ENCODE data around the gene CTXN1.
A peak's percentile ranks its signal among the peaks of the same experiment; 100 is the strongest.
"Not testable (repeated sequence)": the region's sequence is repeated elsewhere in the genome, so short reads cannot be mapped to it uniquely, and the experiment has no call there.

CTXN1 gene

GRCh38 chr19:7926021-7926726, at the start of gene CTXN1:
CTXN1 (minus strand) TSS chr19:7926135; CDS start chr19:7925538, 597 bp downstream.
- peak; percentile 53 for DNase-seq (ENCODE audit: low read depth, low spot score)

GRCh38 chr19:7975037-7975436, 49.1 kb upstream of the CTXN1 start:
- no peak for DNase-seq (ENCODE audit: low read depth, low spot score)

GRCh38 chr19:7973883-7974282, 47.9 kb upstream of the CTXN1 start:
- no peak for DNase-seq (ENCODE audit: low read depth, low spot score)

DNA sequence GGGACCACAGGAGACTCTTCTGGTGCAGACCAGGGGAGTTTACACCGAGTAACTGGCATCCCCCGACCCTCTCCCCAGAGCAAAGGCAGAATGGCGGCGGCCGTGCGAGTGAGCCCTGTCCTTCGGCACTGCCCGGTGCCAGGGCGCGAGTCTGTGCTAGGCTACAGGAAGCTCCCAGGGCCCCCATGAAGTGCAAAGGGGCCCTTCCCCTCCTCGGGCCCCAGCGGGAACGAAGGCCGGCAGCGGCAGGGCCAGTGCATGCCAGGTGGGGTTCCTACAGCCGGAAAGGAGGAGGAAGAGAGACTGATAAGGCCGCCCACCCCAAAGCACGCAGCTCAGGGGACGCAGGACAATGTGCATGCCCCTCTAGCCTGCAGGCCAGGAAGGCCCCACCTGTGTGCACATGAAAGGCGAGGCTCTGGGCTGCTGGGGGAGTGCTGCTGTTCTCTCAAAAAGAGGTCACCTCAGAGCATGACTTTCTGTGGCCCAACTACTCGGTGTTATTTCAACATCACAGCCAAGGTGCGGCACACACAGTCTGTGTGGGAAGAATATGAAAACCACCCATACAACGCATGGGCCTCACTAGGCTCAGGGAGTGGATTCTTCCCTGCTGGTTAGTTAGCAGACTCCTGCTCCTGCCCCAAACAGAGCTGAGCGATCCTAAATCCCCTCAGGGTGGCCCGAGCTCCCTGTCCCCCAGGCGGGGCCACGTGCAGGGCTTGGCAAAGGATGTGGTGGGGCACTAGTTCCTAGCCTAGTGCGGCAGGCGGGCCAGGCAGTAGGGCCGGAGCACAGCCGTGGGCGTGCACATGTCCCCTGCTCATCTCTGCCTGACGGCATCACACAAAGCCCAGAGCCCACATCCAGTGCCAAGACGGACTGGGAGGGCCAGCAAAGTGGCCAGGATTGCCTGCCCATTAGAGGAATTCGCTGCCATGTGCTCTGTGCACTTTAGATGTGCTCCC, 45.9 kb upstream of the CTXN1 start:
- DNase-seq (ENCODE audit: low read depth, low spot score): no peak

- no peak for DNase-seq (ENCODE audit: low read depth, low spot score)
These were observed 44.9 kb upstream of the CTXN1 start for GRCh38 chr19:7970716-7971448.

DNA sequence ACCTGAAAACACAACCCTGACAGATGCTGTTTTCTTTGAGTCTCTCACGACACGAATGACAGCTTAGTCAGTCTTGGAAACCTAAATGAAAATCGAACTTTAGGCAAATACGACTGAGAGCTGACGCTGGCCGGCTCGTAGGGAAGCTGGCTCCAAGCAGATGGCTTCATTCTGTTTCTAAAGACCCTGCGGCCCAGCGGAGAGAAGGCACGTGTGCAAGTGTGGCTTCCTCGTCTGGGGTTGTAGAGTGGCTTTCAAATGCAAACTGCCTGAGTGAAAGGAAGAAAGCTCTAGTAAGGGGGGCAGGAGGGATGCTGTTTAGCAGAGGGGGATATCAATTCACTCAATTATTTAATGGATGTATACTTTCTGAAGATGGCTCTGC, 43.6 kb upstream of the CTXN1 start:
- DNase-seq (ENCODE audit: low read depth, low spot score): no peak

DNA sequence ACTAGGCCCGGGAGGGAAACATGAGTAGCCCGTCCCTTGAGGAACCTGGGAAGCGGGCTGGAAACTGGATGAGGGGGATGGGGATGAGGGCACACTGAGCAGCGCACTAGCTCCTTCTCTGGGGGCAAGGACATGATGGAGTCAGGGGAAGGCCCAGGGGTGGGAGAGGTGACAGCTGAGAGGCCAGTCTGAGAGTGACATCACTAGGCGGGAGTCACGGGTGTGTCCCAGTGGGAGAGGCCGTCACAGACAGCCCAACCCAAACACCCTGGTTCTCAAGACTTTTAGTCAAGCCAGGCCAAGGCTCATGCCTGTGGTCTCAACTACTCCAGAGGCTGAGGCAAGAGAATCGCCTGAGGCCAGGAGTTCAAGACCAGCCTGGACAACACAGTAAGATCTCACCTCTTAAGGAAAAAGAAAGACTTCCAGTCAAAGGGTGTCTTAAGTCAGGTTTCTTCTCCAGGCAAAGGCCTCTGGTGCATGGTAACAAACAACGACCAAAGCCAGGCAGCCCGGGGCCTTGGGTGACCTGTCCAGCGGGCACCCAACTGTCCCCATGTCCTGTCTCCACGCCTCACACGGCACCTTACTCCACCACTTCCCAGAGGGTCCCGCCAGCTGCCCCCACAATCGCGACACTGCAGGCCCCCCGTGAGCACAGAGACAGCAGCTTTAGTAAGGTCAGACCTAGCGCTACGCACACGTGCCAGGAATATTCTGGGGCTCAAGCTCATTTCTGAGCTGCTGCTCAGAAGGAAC, 43.0 kb upstream of the CTXN1 start:
- no peak for DNase-seq (ENCODE audit: low read depth, low spot score)

- no peak for DNase-seq (ENCODE audit: low read depth, low spot score)
These were observed 42.3 kb upstream of the CTXN1 start for GRCh38 chr19:7968008-7968795.

DNA sequence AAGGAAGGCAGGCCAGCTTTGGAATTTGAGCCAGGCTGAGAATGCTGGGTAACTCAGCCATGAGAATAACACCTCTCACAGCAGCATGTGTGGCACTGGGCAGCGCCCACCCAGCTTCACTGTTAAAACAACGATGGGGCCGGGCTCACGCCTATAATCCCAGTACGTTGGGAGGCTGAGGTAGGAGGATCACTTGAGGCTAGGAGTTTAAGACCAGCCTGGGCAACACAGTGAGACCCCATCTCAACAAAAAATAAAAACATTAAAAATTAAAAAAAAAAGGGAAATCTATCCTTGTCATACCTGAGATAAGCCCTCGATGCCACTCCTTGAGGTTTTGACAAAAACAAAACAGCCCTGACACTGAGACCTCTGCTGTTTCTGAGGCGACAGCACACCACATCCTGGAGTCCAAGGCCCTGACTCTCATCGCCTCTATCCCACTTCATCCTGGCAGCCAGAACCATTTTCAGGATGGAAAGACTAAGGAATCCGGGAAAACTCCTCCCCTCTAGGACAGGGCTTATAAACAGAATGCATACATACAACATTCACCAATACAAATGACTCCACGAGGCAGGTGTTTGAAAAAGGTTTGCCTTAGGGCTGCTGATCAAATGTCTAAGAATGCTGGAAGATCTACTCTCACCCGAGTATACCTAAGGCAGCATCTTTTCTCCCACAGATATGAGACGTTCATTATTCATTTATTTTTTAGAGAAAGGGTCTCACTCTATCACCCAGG, 40.2 kb upstream of the CTXN1 start:
- DNase-seq (ENCODE audit: low read depth, low spot score): no peak

DNA sequence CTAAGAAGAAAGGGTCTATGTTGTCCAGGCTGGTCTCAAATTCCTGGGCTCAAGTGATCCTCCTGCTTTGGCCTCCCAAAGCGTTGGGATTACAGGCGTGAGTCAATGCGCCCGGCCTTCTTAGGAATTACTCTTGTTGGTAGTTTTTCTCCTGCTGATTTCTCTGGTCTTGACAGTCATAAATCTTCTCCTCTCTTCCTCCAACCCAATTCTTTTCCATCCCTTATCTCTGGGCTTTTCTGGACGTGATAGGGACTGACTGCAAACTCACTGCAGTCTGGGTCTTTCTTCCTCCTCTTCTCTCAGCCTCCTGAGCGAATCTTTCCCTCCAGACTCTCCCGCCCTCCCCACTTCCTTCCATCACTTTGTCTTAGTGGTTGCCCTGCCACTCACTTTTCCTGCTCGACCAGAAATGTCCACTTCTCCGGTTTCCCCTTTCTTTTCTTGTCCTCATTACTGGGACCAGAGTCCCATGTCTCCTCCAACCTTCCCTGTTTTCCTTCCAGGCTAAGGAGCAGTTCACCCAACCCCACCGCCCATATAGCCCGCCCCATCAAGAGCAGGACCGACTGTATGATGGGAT, 39.4 kb upstream of the CTXN1 start:
- no peak for DNase-seq (ENCODE audit: low read depth, low spot score)

GRCh38 chr19:7963566-7963965, 37.6 kb upstream of the CTXN1 start:
- DNase-seq (ENCODE audit: low read depth, low spot score): no peak

GRCh38 chr19:7962644-7963268, 36.8 kb upstream of the CTXN1 start:
- DNase-seq (ENCODE audit: low read depth, low spot score): no peak

DNA sequence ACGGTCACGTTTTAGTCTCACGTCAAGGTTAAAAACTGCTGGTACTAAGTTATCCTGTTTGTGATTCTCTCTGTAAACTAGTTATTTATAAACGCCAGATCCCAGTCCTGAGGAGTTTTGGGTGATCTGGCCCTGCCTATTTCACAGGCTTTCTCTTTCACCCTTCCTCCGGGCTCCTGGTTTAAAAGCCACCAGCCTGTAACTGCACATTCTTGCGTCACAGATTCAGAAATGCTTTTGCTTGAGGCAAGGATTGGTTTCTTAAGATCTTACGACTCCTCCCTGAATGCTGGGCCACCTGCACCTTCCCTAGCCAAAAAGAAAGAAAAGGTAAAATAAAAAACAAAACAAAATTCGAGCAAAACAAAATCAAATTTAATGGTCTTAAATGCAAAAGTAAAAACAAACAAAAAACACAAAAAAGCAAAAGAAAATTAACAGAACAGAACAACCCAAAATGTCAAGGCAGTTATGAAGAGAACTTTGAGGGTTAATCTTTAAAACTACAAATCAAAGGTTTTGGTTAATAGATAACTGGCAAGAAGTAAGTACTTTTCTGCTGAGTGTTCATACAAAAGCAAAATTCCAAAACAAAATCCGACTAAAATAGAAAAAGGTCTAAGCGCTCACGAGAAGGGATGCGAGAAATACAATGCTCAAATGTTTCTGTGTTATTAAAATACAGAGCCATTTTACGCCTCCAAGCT, 36.1 kb upstream of the CTXN1 start:
- DNase-seq (ENCODE audit: low read depth, low spot score): no peak

DNA sequence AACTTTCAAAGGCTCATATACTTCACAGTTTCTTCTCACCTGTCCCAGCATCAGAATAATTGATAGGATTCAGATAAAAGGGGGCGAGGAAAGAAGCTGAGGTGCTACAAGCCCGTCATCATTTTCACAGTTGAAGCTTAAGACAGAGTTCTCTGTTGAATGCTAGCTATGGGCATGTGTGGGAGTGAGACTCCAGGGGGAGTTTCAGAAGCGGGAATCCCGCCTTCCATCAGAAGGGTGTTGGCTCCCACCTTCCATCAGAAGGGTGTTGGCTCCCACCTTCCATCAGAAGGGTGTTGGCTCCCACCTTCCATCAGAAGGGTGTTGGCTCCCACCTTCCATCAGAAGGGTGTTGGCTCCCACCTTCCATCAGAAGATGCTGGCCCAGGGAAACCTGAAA, 35.1 kb upstream of the CTXN1 start:
- DNase-seq (ENCODE audit: low read depth, low spot score): not testable (repeated sequence)

DNA sequence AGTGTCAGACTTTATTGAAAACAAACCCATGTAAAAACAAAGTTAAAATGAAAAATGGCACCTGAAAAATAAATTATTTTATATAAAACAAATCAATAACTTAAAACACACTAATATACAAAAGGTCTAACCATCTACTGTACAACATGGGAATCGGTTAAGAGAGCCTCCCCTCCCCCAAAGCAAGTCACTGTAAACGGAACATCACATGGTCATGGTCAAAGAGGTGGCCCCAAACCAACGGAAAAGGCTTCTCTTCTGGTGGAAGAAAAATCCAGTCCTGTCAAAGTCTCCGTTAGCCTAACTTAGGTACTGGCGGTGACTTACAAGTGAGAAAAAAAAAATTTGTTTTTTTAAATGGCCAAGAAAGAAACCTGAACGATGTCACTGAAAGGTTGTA, 33.3 kb upstream of the CTXN1 start:
- no peak for DNase-seq (ENCODE audit: low read depth, low spot score)

GRCh38 chr19:7955696-7956095, 29.8 kb upstream of the CTXN1 start:
- DNase-seq (ENCODE audit: low read depth, low spot score): no peak

- DNase-seq (ENCODE audit: low read depth, low spot score): no peak
These were observed 27.6 kb upstream of the CTXN1 start for GRCh38 chr19:7953576-7953975.

- DNase-seq (ENCODE audit: low read depth, low spot score): no peak
These were observed 27.1 kb upstream of the CTXN1 start for GRCh38 chr19:7953060-7953459.

All from activated CD4-positive, CD25-positive, alpha-beta regulatory T cell treated with anti-CD3 and anti-CD28 coated beads, Interleukin-2, amount 50 U/mL, for 16 hours (primary cell).